Smooth muscle cell (in vitro differentiated cells): ENCODE results near the gene CHL1. TPM values are rescaled to one million over a fixed set of nuclear protein-coding genes. Genes with fewer than 3 reads are reported as not detected.

Experiments used
- DNase-seq: peaks from one replicate; lab custom pipeline; 2025; ENCODE audit not compliant: unreplicated experiment; lab: John Stamatoyannopoulos, UW
- H2AFZ ChIP-seq: fragments of 200-600 bp; sonication (generic); 2 replicates; pipeline ENCODE4 v1.6.0; 2016; ENCODE audit warnings: antibody characterized with exemption, low read depth, mild to moderate bottlenecking
- H3F3A ChIP-seq: fragments of 200-600 bp; sonication (generic); 2 replicates; pipeline ENCODE4 v1.6.0; 2017; ENCODE audit warnings: antibody characterized with exemption, low read depth
- H3K27ac ChIP-seq: fragments of 200-600 bp; sonication (generic); 2 replicates; pipeline ENCODE4 v1.5.1; 2016; ENCODE audit warnings: low read depth, mild to moderate bottlenecking
- H3K27me3 ChIP-seq: fragments of 200-600 bp; sonication (generic); 2 replicates; pipeline ENCODE4 v1.6.1; 2016; ENCODE audit warnings: low read depth, mild to moderate bottlenecking
- H3K36me3 ChIP-seq: fragments of 200-600 bp; sonication (generic); 2 replicates; pipeline ENCODE4 v1.5.1; 2016; ENCODE audit warnings: low read depth
- H3K4me1 ChIP-seq: fragments of 200-600 bp; sonication (generic); 2 replicates; pipeline ENCODE4 v1.5.1; 2016; ENCODE audit warnings: low read depth
- H3K4me2 ChIP-seq: fragments of 200-600 bp; sonication (generic); 2 replicates; pipeline ENCODE4 v1.6.0; 2016; ENCODE audit warnings: mild to moderate bottlenecking
- H3K4me3 ChIP-seq: fragments of 200-600 bp; sonication (generic); 2 replicates; pipeline ENCODE4 v1.5.1; 2016; ENCODE audit warnings: mild to moderate bottlenecking
- H3K79me2 ChIP-seq: fragments of 200-600 bp; sonication (generic); 2 replicates; pipeline ENCODE4 v1.6.0; 2016; ENCODE audit warnings: low read depth, mild to moderate bottlenecking
- H3K9ac ChIP-seq: fragments of 200-600 bp; sonication (generic); 2 replicates; pipeline ENCODE4 v1.6.0; 2016; ENCODE audit warnings: low read depth
- H3K9me3 ChIP-seq: fragments of 200-600 bp; sonication (generic); replicated peaks from 2 replicates; pipeline ENCODE4 v1.5.1; 2016; ENCODE audit warnings: low read depth
- H4K20me1 ChIP-seq: fragments of 200-600 bp; sonication (generic); 2 replicates; pipeline ENCODE4 v1.6.0; 2016; ENCODE audit warnings: low read depth
- WGBS: methylation state at CpG from one replicate; pipeline ENCODE4 v1.1.7; 2016; ENCODE audit warnings: low lambda C conversion rate; 5-methylcytosine and 5-hydroxymethylcytosine counted together
- polyA plus RNA-seq: library from polyadenylated mRNA; unstranded; fragments of >200 nt; fragmentation: Nextera tagmentation; extraction: Ambion mirVana; gene quantifications from 2 replicates; pipeline ENCODE4 v1.2.1, GENCODE V29; 2016
- total RNA-seq: library from RNA; depleted of rRNA; stranded (reverse); fragments of >200 nt; gene quantifications from 2 replicates; pipeline ENCODE4 v1.2.3, GENCODE V29; 2014
- TF ChIP-seq, protein P1 (sequence below): fragments of 200-600 bp; sonication (generic); IDR thresholded peaks from 2 replicates; pipeline ENCODE4 v1.5.1; 2017; ENCODE audit warnings: borderline replicate concordance, mild to moderate bottlenecking, antibody characterized with exemption; ENCODE audit not compliant: insufficient read depth, poor library complexity, severe bottlenecking

Gene CHL1, protein sequence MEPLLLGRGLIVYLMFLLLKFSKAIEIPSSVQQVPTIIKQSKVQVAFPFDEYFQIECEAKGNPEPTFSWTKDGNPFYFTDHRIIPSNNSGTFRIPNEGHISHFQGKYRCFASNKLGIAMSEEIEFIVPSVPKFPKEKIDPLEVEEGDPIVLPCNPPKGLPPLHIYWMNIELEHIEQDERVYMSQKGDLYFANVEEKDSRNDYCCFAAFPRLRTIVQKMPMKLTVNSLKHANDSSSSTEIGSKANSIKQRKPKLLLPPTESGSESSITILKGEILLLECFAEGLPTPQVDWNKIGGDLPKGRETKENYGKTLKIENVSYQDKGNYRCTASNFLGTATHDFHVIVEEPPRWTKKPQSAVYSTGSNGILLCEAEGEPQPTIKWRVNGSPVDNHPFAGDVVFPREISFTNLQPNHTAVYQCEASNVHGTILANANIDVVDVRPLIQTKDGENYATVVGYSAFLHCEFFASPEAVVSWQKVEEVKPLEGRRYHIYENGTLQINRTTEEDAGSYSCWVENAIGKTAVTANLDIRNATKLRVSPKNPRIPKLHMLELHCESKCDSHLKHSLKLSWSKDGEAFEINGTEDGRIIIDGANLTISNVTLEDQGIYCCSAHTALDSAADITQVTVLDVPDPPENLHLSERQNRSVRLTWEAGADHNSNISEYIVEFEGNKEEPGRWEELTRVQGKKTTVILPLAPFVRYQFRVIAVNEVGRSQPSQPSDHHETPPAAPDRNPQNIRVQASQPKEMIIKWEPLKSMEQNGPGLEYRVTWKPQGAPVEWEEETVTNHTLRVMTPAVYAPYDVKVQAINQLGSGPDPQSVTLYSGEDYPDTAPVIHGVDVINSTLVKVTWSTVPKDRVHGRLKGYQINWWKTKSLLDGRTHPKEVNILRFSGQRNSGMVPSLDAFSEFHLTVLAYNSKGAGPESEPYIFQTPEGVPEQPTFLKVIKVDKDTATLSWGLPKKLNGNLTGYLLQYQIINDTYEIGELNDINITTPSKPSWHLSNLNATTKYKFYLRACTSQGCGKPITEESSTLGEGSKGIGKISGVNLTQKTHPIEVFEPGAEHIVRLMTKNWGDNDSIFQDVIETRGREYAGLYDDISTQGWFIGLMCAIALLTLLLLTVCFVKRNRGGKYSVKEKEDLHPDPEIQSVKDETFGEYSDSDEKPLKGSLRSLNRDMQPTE (N-terminal part only)
- total RNA-seq (not detected in 2 replicates), polyA plus RNA-seq (not detected in 2 replicates)

DNA sequence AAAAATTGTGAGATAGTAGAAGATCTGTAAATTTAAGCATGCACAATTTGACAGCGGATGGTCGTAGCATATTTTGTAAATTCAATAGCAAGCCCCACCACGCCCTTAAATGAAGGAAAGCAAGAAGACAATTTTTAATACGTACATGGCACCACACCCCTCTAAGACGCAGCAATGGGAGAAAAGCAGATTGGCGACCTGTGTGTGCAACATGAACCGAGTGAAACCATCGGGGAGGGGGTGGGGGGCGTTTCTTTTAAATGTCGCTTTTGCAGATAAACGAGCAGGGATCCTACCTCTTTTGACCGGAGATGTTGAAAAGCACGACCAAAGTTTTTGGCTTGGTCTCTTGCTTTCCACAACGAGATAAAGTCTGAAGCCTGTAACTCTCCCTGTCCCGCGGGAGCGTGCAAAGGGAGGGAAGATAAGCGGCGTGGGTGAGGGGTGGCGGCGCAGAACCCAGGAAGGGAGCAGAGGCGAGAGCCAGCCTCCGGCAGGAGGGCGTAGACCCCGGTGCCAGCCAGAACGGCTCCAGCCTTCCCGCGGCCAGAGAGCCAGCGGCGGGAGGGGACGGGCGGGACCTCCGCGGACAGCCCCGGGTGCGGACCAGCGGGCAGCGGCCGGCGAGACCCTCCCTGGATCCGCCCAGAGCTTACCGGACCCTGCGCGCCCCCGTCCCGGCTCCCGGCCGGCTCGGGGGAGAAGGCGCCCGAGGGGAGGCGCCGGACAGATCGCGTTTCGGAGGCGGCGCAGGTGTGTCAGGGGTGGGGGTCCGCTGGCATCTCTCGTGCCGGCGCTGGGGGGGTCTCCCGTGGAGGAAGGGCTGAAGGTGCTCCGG is at the start of gene CHL1:
CHL1 (plus strand) TSS at position 453 of the 838 bp plus-strand sequence. CDS start 123,014 bp downstream, outside the sequence.
- H3K9me3 ChIP-seq, result no peaks in the 10 kb centered on the region
- no peaks in the 10 kb centered on the region for H4K20me1 ChIP-seq
- DNase-seq, result no peak
- H3K27ac ChIP-seq, result no peak within 1 kb of the TSS
- H3K4me2 ChIP-seq, result peak within 1 kb of the TSS; percentile 88
- H3K9ac ChIP-seq, result no peak within 1 kb of the TSS
- TF ChIP-seq, protein P1, sequence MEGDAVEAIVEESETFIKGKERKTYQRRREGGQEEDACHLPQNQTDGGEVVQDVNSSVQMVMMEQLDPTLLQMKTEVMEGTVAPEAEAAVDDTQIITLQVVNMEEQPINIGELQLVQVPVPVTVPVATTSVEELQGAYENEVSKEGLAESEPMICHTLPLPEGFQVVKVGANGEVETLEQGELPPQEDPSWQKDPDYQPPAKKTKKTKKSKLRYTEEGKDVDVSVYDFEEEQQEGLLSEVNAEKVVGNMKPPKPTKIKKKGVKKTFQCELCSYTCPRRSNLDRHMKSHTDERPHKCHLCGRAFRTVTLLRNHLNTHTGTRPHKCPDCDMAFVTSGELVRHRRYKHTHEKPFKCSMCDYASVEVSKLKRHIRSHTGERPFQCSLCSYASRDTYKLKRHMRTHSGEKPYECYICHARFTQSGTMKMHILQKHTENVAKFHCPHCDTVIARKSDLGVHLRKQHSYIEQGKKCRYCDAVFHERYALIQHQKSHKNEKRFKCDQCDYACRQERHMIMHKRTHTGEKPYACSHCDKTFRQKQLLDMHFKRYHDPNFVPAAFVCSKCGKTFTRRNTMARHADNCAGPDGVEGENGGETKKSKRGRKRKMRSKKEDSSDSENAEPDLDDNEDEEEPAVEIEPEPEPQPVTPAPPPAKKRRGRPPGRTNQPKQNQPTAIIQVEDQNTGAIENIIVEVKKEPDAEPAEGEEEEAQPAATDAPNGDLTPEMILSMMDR, result no peak
- H3F3A ChIP-seq, result no peaks in the 10 kb centered on the region
- H3K27me3 ChIP-seq, result peaks cover 86% of the 10 kb centered on the region
- no peaks in the 10 kb centered on the region for H3K36me3 ChIP-seq
- H2AFZ ChIP-seq, result peak within 1 kb of the TSS; percentile 50
- no peaks in the 10 kb centered on the region for H3K79me2 ChIP-seq
- 11% methylated on average over 39 of the region's 64 CpGs for WGBS
- no peaks in the 10 kb centered on the region for H3K4me1 ChIP-seq
- peak within 1 kb of the TSS; percentile 43 for H3K4me3 ChIP-seq

GRCh38 chr3:151614-152189 is 44.9 kb upstream of the CHL1 start:
- Histone ChIP-seq H3F3A (no peaks in the 10 kb centered on the region), H3K79me2 (no peaks in the 10 kb centered on the region), H3K4me1 (no peaks in the 10 kb centered on the region), H3K9me3 (no peaks in the 10 kb centered on the region), H3K4me2 (no peak overlapping the region), H3K27me3 (no peaks in the 10 kb centered on the region), H3K4me3 (no peak overlapping the region), H3K27ac (no peak overlapping the region), H3K9ac (no peak overlapping the region), H2AFZ (no peak overlapping the region), H4K20me1 (no peaks in the 10 kb centered on the region), H3K36me3 (no peaks in the 10 kb centered on the region)
- WGBS, result 89% methylated on average over 2 of the region's 2 CpGs
- TF ChIP-seq, protein P1, result no peak
- no peak for DNase-seq

GRCh38 chr3:159974-160373 is 36.6 kb upstream of the CHL1 start:
- Histone ChIP-seq H2AFZ (no peak overlapping the region), H3K36me3 (no peaks in the 10 kb centered on the region), H3K4me1 (peaks cover 1% of the 10 kb centered on the region), H3K4me2 (no peak overlapping the region), H3K9me3 (no peaks in the 10 kb centered on the region), H3K9ac (no peak overlapping the region), H4K20me1 (no peaks in the 10 kb centered on the region), H3K79me2 (no peaks in the 10 kb centered on the region), H3K4me3 (no peak overlapping the region), H3K27me3 (no peaks in the 10 kb centered on the region), H3F3A (no peaks in the 10 kb centered on the region), H3K27ac (no peak overlapping the region)
- TF ChIP-seq, protein P1, result no peak
- DNase-seq, result no peak
- WGBS, result 86% methylated on average over 1 of the region's 1 CpG
